H1 (cell line): ENCODE data around the gene SLC8A1. TPM values are rescaled to one million over a fixed set of nuclear protein-coding genes. Genes with fewer than 3 reads are reported as not detected.

ENCODE experiments used
- CTCF ChIA-PET: fragments of 300-600 bp; sonication (Branson Sonifier 250); formaldehyde crosslinking; loops from one replicate; lab custom pipeline; 2021; ENCODE audit not compliant: partially characterized antibody; lab: Charles Lee
- POLR2A ChIA-PET: fragments of 300-600 bp; sonication (Branson Sonifier 250); formaldehyde crosslinking; loops from one replicate; lab custom pipeline; 2021; ENCODE audit warnings: inconsistent platforms; ENCODE audit not compliant: partially characterized antibody; lab: Charles Lee
- DNase-seq, 2 experiments: peaks; one replicate each; pipeline versions ENCODE4 v3.0.0 to v3.0.0-alpha.2; 2010 to 2022; ENCODE audit warnings: low spot score in 2 of 2, low read depth in 1 of 2, mixed read lengths in 1 of 2
- FAIRE-seq: peaks from 2 replicates; lab custom pipeline; 2011; peaks lifted over from hg19 to GRCh38; lab: Jason Lieb, UNC
- H2AFZ ChIP-seq: 2 replicates; pipeline ENCODE4 v1.8.1; 2012; ENCODE audit warnings: low read length, inconsistent platforms
- H2AK5ac ChIP-seq: 2 replicates; pipeline ENCODE4 v1.6.1; 2013; ENCODE audit warnings: low read depth, low read length
- H2BK120ac ChIP-seq: replicated peaks from 2 replicates; pipeline ENCODE3; 2013; ENCODE audit warnings: low read depth, low read length, inconsistent platforms
- H2BK12ac ChIP-seq: 2 replicates; pipeline ENCODE4 v1.6.1; 2013; ENCODE audit warnings: low read depth, low read length
- H2BK15ac ChIP-seq: 2 replicates; pipeline ENCODE4 v1.6.1; 2013; ENCODE audit warnings: low read length
- H2BK20ac ChIP-seq: 2 replicates; pipeline ENCODE4 v1.6.1; 2013; ENCODE audit warnings: low read length
- H2BK5ac ChIP-seq: 2 replicates; pipeline ENCODE4 v1.6.1; 2013; ENCODE audit warnings: low read depth, low read length
- H3K14ac ChIP-seq: 2 replicates; pipeline ENCODE4 v1.6.1; 2013; ENCODE audit warnings: inconsistent platforms; ENCODE audit not compliant: insufficient read length
- H3K18ac ChIP-seq: 2 replicates; pipeline ENCODE4 v1.6.1; 2013; ENCODE audit warnings: low read length; ENCODE audit errors: extremely low read depth
- H3K23ac ChIP-seq: 2 replicates; pipeline ENCODE4 v1.6.1; 2013; ENCODE audit warnings: inconsistent platforms; ENCODE audit not compliant: insufficient read length
- H3K23me2 ChIP-seq: 2 replicates; pipeline ENCODE4 v1.6.1; 2013; ENCODE audit warnings: low read depth, low read length
- H3K27ac ChIP-seq: 2 replicates; pipeline ENCODE4 v1.6.1; 2011; ENCODE audit warnings: low read depth, low read length, inconsistent platforms
- H3K27me3 ChIP-seq, 4 experiments: replicated peaks in 1 of 4; 1 replicate in 1 of 4; 2 replicates in 3 of 4; pipeline versions ENCODE4 v1.6.1 to v1.8.1; 2011 to 2013; ENCODE audit warnings: low read length in 3 of 4, mild to moderate bottlenecking in 3 of 4, inconsistent platforms in 2 of 4, mixed read lengths in 2 of 4, moderate library complexity in 1 of 4; ENCODE audit not compliant: control insufficient read depth in 3 of 4, insufficient read depth in 3 of 4; ENCODE audit errors: extremely low read depth in 1 of 4
- H3K36me3 ChIP-seq, 4 experiments: 2 replicates each; pipeline versions ENCODE4 v1.6.1 to v1.8.1; 2011 to 2013; ENCODE audit warnings: mild to moderate bottlenecking in 4 of 4, low read length in 3 of 4, moderate library complexity in 2 of 4, control low read depth in 1 of 4, inconsistent platforms in 1 of 4; ENCODE audit not compliant: insufficient read depth in 4 of 4, control insufficient read depth in 2 of 4
- H3K4ac ChIP-seq: replicated peaks from 2 replicates; pipeline ENCODE3; 2013; ENCODE audit warnings: low read length, low read depth, mixed read lengths, inconsistent platforms; ENCODE audit not compliant: insufficient read length
- H3K4me1 ChIP-seq, 4 experiments: replicated peaks in 1 of 4; 1 replicate in 1 of 4; 2 replicates in 3 of 4; pipeline versions ENCODE4 v1.6.1 to v1.8.1; 2011 to 2013; ENCODE audit warnings: low read length in 3 of 4, inconsistent platforms in 2 of 4, mixed read lengths in 1 of 4; ENCODE audit not compliant: insufficient read depth in 4 of 4, control insufficient read depth in 3 of 4
- H3K4me2 ChIP-seq, 2 experiments: 2 replicates each; pipeline versions ENCODE4 v1.6.1 to v1.8.1; 2011 to 2013; ENCODE audit warnings: low read depth in 2 of 2, low read length in 2 of 2, control low read depth in 1 of 2, inconsistent platforms in 1 of 2, mild to moderate bottlenecking in 1 of 2; ENCODE audit not compliant: insufficient read depth in 1 of 2
- H3K4me3 ChIP-seq, 4 experiments: fragments of 200-600, 300-600 bp in 1 of 4; sonication (generic), shearing (Covaris generic), sonication (Bioruptor Twin) in 1 of 4; 2 replicates each; pipeline versions ENCODE4 v1.5.1 to v1.8.1; 2011 to 2016; ENCODE audit warnings: low read length in 4 of 4, low read depth in 3 of 4, control low read depth in 2 of 4, inconsistent platforms in 2 of 4, mild to moderate bottlenecking in 2 of 4, mixed read lengths in 1 of 4, moderate library complexity in 1 of 4; ENCODE audit not compliant: insufficient read depth in 2 of 4; ENCODE audit errors: extremely low read depth in 1 of 4
- H3K56ac ChIP-seq: replicated peaks from 2 replicates; pipeline ENCODE3; 2013; ENCODE audit warnings: low read depth, mild to moderate bottlenecking, mixed read lengths, low read length, inconsistent platforms; ENCODE audit not compliant: insufficient read length
- H3K79me1 ChIP-seq: 2 replicates; pipeline ENCODE4 v1.6.1; 2013; ENCODE audit warnings: low read depth, low read length, control low read depth
- H3K79me2 ChIP-seq, 2 experiments: 2 replicates each; pipeline versions ENCODE4 v1.6.1 to v1.8.1; 2012 to 2013; ENCODE audit warnings: low read length in 2 of 2, mild to moderate bottlenecking in 2 of 2, inconsistent platforms in 1 of 2; ENCODE audit not compliant: insufficient read depth in 2 of 2, control insufficient read depth in 1 of 2
- H3K9ac ChIP-seq, 4 experiments: replicated peaks in 1 of 4; 1 replicate in 1 of 4; 2 replicates in 3 of 4; pipeline versions ENCODE4 v1.6.1 to v1.8.1; 2011 to 2013; ENCODE audit warnings: low read depth in 3 of 4, low read length in 3 of 4, control low read depth in 2 of 4, mild to moderate bottlenecking in 2 of 4, moderate library complexity in 2 of 4, inconsistent platforms in 1 of 4; ENCODE audit errors: extremely low read depth in 1 of 4
- H3K9me3 ChIP-seq, 2 experiments: 2 replicates each; pipeline versions ENCODE4 v1.6.1 to v1.8.1; 2012 to 2013; ENCODE audit warnings: mild to moderate bottlenecking in 2 of 2, moderate library complexity in 2 of 2, control low read depth in 1 of 2, inconsistent platforms in 1 of 2, low read depth in 1 of 2, low read length in 1 of 2, mixed read lengths in 1 of 2; ENCODE audit not compliant: insufficient read depth in 2 of 2
- H4K20me1 ChIP-seq, 2 experiments: replicated peaks in 1 of 2; 2 replicates each; pipeline versions ENCODE3 to v1.8.1; 2011 to 2013; ENCODE audit warnings: inconsistent platforms in 2 of 2, low read length in 2 of 2, mild to moderate bottlenecking in 1 of 2; ENCODE audit not compliant: insufficient read depth in 2 of 2, control insufficient read depth in 1 of 2
- H4K5ac ChIP-seq: 2 replicates; pipeline ENCODE4 v1.6.1; 2013; ENCODE audit warnings: low read length, low read depth, mixed read lengths, inconsistent platforms; ENCODE audit not compliant: insufficient read length
- H4K8ac ChIP-seq: 2 replicates; pipeline ENCODE4 v1.8.0; 2013; ENCODE audit warnings: mild to moderate bottlenecking, moderate library complexity, low read length, inconsistent platforms; ENCODE audit not compliant: insufficient read depth; ENCODE audit errors: extremely low read depth
- H4K91ac ChIP-seq: replicated peaks from 2 replicates; pipeline ENCODE3; 2013; ENCODE audit warnings: low read length, mixed read lengths, inconsistent platforms; ENCODE audit not compliant: insufficient read length
- CEBPB ChIP-seq: IDR thresholded peaks from 2 replicates; pipeline ENCODE4 v1.6.1; 2012; ENCODE audit warnings: low read depth, low read length
- KDM5A ChIP-seq: fragments of 200-600 bp; IDR thresholded peaks from 2 replicates; pipeline ENCODE4 v1.7.1; 2012; ENCODE audit warnings: mild to moderate bottlenecking, low read length, inconsistent platforms, mixed read lengths
- MAFK ChIP-seq: IDR thresholded peaks from 2 replicates; pipeline ENCODE4 v1.6.1; 2012; ENCODE audit warnings: low read depth, mild to moderate bottlenecking, improper control_type of control experiment, low read length
- RXRA ChIP-seq: IDR thresholded peaks from 2 replicates; pipeline ENCODE4 v1.6.1; 2011; ENCODE audit warnings: low read depth, mild to moderate bottlenecking, low read length, moderate library complexity; ENCODE audit not compliant: insufficient read depth
- WGBS, 2 experiments: shearing (Covaris generic) in 1 of 2; methylation state at CpG; one replicate each; pipeline versions ENCODE4 v1.1.6 to v1.1.7; 2013 to 2015; ENCODE audit warnings: low lambda C conversion rate in 2 of 2, mixed read lengths in 2 of 2, inconsistent platforms in 1 of 2, low coverage in 1 of 2, missing lambda C conversion rate in 1 of 2; ENCODE audit not compliant: insufficient replicate concordance in 2 of 2, insufficient coverage in 1 of 2, insufficient read length in 1 of 2; ENCODE audit errors: extremely low coverage in 1 of 2, missing lambda C conversion rate in 1 of 2; 5-methylcytosine and 5-hydroxymethylcytosine counted together
- polyA plus RNA-seq, 7 experiments: library from polyadenylated mRNA; depleted of rRNA in 3 of 7; stranded (reverse) in 5 of 7; unstranded in 2 of 7; fragments of >200 nt in 5 of 7; fragments of 200-250 nt in 2 of 7; gene quantifications; 1 replicate in 5 of 7; 2 replicates in 1 of 7; 4 replicates in 1 of 7; pipeline versions ENCODE4 v1.2.1 to v1.2.3, GENCODE V29; 2011 to 2013; ENCODE audit warnings: missing spikeins in 2 of 7, mixed read lengths in 2 of 7
- total RNA-seq: library from RNA; stranded (reverse); fragmentation: NEBNext Ultra II Directional; extraction: Animal tissue kit (Norgen Biotek cat#: 25700); gene quantifications from 2 replicates; pipeline ENCODE4 v1.2.1, GENCODE V29; 2021

Gene SLC8A1
- total and polyA plus RNA-seq, 2 of the 8 experiments (the other 6 are each of a cell fraction or from before 2014, with no cell fraction given): 0.68 to 3.6 TPM

- Histone ChIP-seq H3K23me2 (no peaks in the 10 kb centered on the region), H2AFZ (no peak overlapping the region), H3K79me2 (no peaks in the 10 kb centered on the region), H3K4me3 (no peak overlapping the region), H3K4me2 (no peak overlapping the region), H3K27me3 (no peaks in the 10 kb centered on the region), H2BK5ac (no peak overlapping the region), H3K9ac (no peak overlapping the region), H3K27ac (no peak overlapping the region), H3K9me3 (no peaks in the 10 kb centered on the region), H2BK15ac (no peak overlapping the region), H3K36me3 (no peaks in the 10 kb centered on the region), H3K14ac (no peak overlapping the region), H4K8ac (no peak overlapping the region), H3K79me1 (no peaks in the 10 kb centered on the region), H3K56ac (no peak overlapping the region), H2BK20ac (no peak overlapping the region), H2BK12ac (no peak overlapping the region), H3K4ac (no peak overlapping the region), H4K5ac (no peak overlapping the region), H4K91ac (no peak overlapping the region), H3K4me1 (no peaks in the 10 kb centered on the region), H2BK120ac (no peak overlapping the region), H4K20me1 (no peaks in the 10 kb centered on the region), H3K18ac (no peak overlapping the region; the same call in 1 of the 2 replicates), H3K23ac (no peak overlapping the region), H2AK5ac (no peak overlapping the region)
- 89% methylated on average over 1 of the region's 1 CpG; no CpG with 5 or more reads in 1 of the 2 experiments for WGBS, 2 experiments
- no peak for TF ChIP-seq CEBPB
- TF ChIP-seq RXRA: no peak
- no peak for TF ChIP-seq MAFK
- no peak for TF ChIP-seq KDM5A
- ChIA-PET POLR2A (no interaction called here), CTCF (interaction anchor here (1.2 kb wide), 1 partner anchor 26 kb away, joined by 3 read pairs; no protein-coding TSS in a partner anchor)
- FAIRE-seq (no peak), DNase-seq (no peak)
These were observed 232.7 kb downstream of the SLC8A1 start for GRCh38 chr2:40219141-40219540.
